Activated CD8-positive, alpha-beta T cell treated with anti-CD3 and anti-CD28 coated beads, Interleukin-2, amount 10 ng/mL, durations not matched to agents 7 days and 5 days (primary cell): ENCODE results near the gene RAPGEF4. TPM values are rescaled to one million over a fixed set of nuclear protein-coding genes. Genes with fewer than 3 reads are reported as not detected.

Source experiments
- ATAC-seq: fragments of 150-1000 bp; cut with Tn5 transposase; one replicate; pipeline ENCODE4 v1.10.0; 2021; ENCODE audit warnings: moderate library complexity
- CTCF ChIA-PET: fragments of 350-600 bp; sonication (Branson Sonifier 250); formaldehyde crosslinking; loops from one replicate; lab custom pipeline; 2021; ENCODE audit warnings: antibody characterized with exemption; lab: Charles Lee
- POLR2A ChIA-PET: fragments of 350-600 bp; sonication (Branson Sonifier 250); formaldehyde crosslinking; loops from one replicate; lab custom pipeline; 2021; ENCODE audit warnings: antibody characterized with exemption; lab: Charles Lee
- DNase-seq: peaks from one replicate; pipeline ENCODE4 v3.0.0-alpha.2; 2020
- H3K27ac Mint-ChIP-seq: one replicate; pipeline ENCODE4 v1.8.0; 2021; ENCODE audit warnings: mild to moderate bottlenecking, mixed read lengths
- H3K27me3 Mint-ChIP-seq: one replicate; pipeline ENCODE4 v1.8.0; 2021; ENCODE audit warnings: low read depth, mixed read lengths
- H3K36me3 Mint-ChIP-seq: one replicate; pipeline ENCODE4 v1.8.0; 2021; ENCODE audit warnings: low read depth, mixed read lengths
- H3K4me1 Mint-ChIP-seq: one replicate; pipeline ENCODE4 v1.8.0; 2021; ENCODE audit warnings: low read depth, mixed read lengths
- H3K4me3 Mint-ChIP-seq: one replicate; pipeline ENCODE4 v1.8.0; 2021; ENCODE audit warnings: mild to moderate bottlenecking, mixed read lengths
- H3K9me3 Mint-ChIP-seq: one replicate; pipeline ENCODE4 v1.8.0; 2022; ENCODE audit warnings: mixed read lengths; ENCODE audit not compliant: insufficient read depth
- total RNA-seq, 2 experiments: library from RNA; stranded (reverse); gene quantifications; one replicate each; pipeline ENCODE4 v1.2.3, GENCODE V29; 2021

The RAPGEF4 gene
- total RNA-seq, 2 experiments from 2014 or later: 0.63 to 0.97 TPM

DNA sequence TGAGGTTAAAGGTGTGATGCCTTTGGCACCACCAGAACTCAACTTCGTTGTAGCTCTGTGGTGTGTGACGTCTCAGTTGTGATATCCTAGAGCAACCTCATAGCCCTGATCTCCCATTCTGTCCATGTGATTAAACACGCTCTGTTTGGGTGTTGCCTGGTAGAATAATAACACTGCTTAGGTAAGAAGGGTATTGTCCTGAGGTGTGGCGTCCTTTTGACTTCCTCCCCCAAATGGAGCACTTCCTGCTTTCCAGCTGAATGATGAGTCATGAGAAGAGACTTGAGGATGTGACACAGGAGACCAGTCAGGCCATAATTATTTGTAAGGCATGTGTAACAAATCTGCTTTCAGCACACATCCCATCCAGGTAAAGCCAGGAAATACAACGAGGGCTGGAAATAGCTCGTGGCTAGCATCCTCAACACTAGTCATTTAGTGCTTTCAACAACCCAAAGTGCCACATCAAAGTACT, 100.7 kb downstream of the RAPGEF4 start:
- ATAC-seq: no peak
- Mint-ChIP-seq H3K4me3 (no peak overlapping the region), H3K4me1 (peaks cover 6% of the 10 kb centered on the region), H3K36me3 (no peaks in the 10 kb centered on the region), H3K27me3 (peaks cover 9% of the 10 kb centered on the region), H3K9me3 (no peaks in the 10 kb centered on the region), H3K27ac (no peak overlapping the region)
- no peak for DNase-seq
- ChIA-PET CTCF (interaction anchor here (1.0 kb wide), 1 partner anchor 95 kb away, joined by 4 read pairs; no protein-coding TSS in a partner anchor), POLR2A (no interaction called here)

DNA sequence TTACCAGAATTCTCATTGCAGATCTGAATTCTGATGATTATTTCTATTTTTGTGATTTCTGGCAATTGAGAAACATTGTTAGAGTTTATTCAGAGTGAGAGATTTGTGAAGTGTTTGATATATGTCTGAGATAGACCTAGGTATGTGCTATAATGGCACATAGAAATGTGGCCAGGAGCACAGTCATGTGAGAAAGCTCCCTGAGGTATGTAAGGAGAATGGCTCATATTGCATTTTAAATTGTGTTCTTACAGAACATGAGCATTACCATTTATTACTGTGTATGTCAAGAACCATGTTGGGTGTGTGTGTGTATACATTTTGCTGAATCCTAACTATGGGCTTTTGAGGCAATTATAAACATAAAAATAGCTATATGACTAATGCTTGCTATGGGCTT, 101.2 kb downstream of the RAPGEF4 start:
- H3K36me3 Mint-ChIP-seq: no peaks in the 10 kb centered on the region
- ChIA-PET POLR2A (no interaction called here), CTCF (interaction anchor here (1.0 kb wide), 1 partner anchor 95 kb away, joined by 4 read pairs; no protein-coding TSS in a partner anchor)
- ATAC-seq (no peak), DNase-seq (no peak)
- H3K9me3 Mint-ChIP-seq: no peaks in the 10 kb centered on the region
- peaks cover 9% of the 10 kb centered on the region for H3K27me3 Mint-ChIP-seq
- no peak overlapping the region for H3K27ac Mint-ChIP-seq
- H3K4me1 Mint-ChIP-seq: peaks cover 6% of the 10 kb centered on the region
- H3K4me3 Mint-ChIP-seq: no peak overlapping the region

DNA sequence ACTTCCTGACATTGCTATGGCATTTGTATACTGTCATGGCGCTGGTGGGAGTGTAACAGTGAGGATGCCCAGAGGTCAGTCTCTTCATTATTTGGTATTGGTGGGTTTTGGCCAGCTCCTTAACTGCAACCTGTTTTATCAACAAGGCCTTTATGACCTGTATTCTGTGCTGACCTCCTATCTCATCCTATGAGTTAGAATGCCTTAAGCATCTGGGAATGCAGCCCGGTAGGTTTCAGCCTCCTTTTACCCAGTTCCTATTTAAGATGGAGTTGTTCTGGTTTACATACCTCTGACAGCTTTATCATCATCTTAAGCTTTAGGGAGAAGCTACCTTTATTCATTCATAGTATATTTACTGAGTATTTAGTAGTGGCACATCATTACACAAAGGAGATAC, 103.8 kb downstream of the RAPGEF4 start:
- ATAC-seq (no peak), DNase-seq (no peak)
- no peaks in the 10 kb centered on the region for H3K36me3 Mint-ChIP-seq
- H3K27me3 Mint-ChIP-seq: peaks cover 4% of the 10 kb centered on the region
- ChIA-PET POLR2A (no interaction called here), CTCF (interaction anchor here (1.6 kb wide), 1 partner anchor 92 kb away, joined by 7 read pairs; no protein-coding TSS in a partner anchor)
- H3K27ac Mint-ChIP-seq: no peak overlapping the region
- no peak overlapping the region for H3K4me3 Mint-ChIP-seq
- peaks cover 6% of the 10 kb centered on the region for H3K4me1 Mint-ChIP-seq
- H3K9me3 Mint-ChIP-seq: no peaks in the 10 kb centered on the region

DNA sequence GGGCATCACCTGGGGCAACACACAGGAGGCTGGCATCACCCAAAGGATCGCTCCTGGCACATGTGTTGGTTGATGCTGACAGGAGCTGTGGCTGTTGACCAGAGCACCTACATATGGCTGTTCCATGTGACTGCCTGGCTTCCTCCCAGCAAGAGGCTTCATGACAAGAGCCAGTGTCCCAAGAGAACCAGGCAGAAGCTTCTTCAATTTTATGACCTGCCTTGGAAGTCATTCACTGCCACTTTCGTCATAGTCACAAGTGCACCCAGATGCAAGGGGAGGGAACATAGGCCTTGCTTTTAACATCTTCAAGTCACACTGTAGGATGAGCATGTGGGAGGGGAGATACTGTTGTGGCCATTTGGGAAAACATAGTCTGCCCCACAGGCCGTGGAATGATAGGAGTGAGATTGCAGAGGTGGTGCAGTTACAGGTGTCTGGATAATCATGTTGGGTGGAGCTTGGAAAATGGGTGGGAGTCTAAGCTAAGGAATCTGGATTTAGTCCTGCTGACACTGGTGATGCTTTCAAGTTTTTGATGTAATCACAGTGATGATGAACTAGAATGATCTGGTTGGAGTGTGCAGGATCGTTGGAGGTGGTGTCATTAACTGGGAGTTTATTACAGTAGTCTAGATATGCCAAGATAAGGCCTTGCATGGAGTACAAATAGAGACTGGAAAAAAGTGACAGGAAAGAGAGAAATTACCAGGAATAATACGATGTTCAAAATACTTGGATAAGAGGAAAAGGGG, 107.0 kb downstream of the RAPGEF4 start:
- Mint-ChIP-seq H3K4me3 (no peak overlapping the region), H3K36me3 (no peaks in the 10 kb centered on the region), H3K27me3 (no peaks in the 10 kb centered on the region), H3K9me3 (no peaks in the 10 kb centered on the region), H3K4me1 (no peaks in the 10 kb centered on the region), H3K27ac (no peak overlapping the region)
- ChIA-PET POLR2A (no interaction called here), CTCF (no interaction called here)
- DNase-seq (no peak), ATAC-seq (no peak)

DNA sequence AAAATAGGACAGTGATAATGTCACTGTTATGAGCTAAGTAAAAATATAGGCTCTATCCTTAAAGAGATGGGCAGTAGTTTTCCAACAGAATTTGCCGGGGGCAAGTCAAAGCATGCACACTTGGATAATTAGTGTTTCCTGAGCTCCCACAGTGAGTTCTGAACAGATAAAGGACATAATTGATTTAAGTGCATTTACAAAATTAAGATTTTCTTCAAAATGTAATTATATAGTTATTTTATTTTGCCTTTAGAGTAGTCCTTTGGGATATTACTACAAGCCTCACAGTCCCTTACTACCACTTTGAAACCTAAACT, 107.6 kb downstream of the RAPGEF4 start:
- CTCF ChIA-PET: no interaction called here
- POLR2A ChIA-PET: no interaction called here
- H3K27ac Mint-ChIP-seq: no peak overlapping the region
- H3K4me1 Mint-ChIP-seq: no peaks in the 10 kb centered on the region
- H3K9me3 Mint-ChIP-seq: no peaks in the 10 kb centered on the region
- H3K36me3 Mint-ChIP-seq: no peaks in the 10 kb centered on the region
- H3K4me3 Mint-ChIP-seq: no peak overlapping the region
- ATAC-seq (no peak), DNase-seq (no peak)
- no peaks in the 10 kb centered on the region for H3K27me3 Mint-ChIP-seq

DNA sequence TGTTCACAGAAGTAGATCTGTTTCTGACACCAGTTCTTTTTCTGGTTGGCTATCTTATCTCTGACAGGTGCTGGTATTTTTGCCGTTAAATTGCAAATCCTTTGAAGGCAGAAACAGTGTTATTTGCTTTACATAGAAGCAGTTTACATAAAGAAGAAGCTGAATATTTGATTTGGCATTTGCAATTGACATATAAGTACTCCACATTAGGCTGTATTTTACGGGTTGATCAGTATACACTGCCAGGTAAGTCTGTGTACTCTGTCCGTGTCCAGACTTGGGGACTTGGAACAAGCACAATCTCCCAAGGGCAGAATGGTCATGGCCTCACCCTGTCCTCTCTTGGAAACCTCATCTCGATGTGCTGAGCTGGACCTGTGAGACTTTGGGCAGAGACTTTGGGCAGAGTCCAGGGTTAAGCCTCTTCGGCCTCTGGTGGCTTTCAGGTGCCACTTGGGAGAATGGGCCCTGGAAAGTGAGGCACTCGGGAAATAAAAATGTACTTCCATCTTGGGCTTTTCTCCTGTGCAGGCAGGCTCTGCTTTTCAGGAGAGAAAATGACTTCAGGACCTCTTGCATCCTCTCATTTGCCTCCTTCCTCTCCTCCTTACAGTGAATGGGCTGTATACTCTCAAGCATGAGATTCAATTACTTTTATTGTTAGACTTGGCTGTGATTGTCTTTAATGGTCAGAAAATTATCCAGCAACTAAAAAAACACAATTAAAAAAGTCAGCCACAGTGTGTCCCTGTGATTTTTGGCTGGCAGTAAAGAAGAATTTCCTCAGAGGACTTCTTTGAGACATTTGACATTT, 108.5 kb downstream of the RAPGEF4 start:
- no peaks in the 10 kb centered on the region for H3K27me3 Mint-ChIP-seq
- POLR2A ChIA-PET: no interaction called here
- CTCF ChIA-PET: no interaction called here

DNA sequence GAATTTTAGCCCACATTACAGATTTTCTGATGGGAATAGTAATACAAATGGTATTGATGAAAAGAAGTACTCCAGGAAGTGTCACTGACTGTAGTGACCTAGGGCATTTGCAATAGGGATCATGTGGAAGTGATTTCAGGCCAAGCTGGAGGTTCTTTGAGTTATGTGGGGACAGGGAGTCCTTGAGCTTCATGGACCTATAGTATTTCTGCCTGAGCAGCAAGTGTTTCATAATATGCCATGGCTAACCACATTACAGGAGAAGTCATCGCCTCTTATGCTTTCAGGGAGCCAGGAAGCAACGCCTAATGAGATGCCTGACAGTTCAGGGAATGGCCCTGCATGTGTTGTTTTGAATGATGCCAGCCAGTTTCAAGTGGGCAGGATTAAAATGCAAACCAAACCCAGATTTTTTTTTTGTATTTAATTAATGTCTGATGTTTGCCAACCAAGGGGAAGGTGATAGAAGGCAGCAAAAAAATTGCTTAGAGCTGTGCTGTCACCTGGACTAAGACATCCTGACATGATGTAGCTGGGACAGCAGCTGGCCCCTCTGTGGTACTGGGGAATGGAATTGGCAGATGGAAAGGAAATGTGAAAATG, 109.5 kb downstream of the RAPGEF4 start:
- Mint-ChIP-seq H3K4me3 (no peak overlapping the region), H3K4me1 (no peaks in the 10 kb centered on the region), H3K36me3 (no peaks in the 10 kb centered on the region), H3K9me3 (no peaks in the 10 kb centered on the region), H3K27me3 (no peaks in the 10 kb centered on the region), H3K27ac (no peak overlapping the region)
- DNase-seq: no peak
- ChIA-PET POLR2A (no interaction called here), CTCF (no interaction called here)
- no peak for ATAC-seq

More for the DNA sequence above, 108.5 kb downstream of the RAPGEF4 start:
- H3K4me3 Mint-ChIP-seq: no peak overlapping the region
- ATAC-seq: no peak
- no peaks in the 10 kb centered on the region for H3K36me3 Mint-ChIP-seq
- no peak for DNase-seq
- no peaks in the 10 kb centered on the region for H3K4me1 Mint-ChIP-seq
- no peak overlapping the region for H3K27ac Mint-ChIP-seq
- no peaks in the 10 kb centered on the region for H3K9me3 Mint-ChIP-seq

DNA sequence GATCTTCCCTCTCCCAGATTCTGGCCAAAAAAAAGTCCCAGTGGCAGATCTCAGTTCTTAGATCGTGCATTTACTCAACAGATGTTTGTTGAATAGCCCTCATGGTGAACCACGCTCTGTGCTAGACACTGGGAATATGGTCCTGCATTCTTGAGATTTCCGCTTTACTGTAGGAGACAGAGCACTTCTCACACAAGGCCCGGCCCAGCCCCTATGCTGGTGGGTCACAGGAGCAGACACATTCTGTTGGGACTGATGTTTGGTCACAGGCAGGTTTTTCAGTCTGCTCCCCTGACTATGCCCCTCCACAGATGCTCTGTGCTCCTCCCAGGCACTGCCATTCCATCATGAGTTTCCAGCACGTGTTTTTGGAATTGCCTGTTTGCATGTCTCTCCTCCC, 110.9 kb downstream of the RAPGEF4 start:
- DNase-seq: no peak
- Mint-ChIP-seq H3K27ac (no peak overlapping the region), H3K4me3 (no peak overlapping the region), H3K27me3 (no peaks in the 10 kb centered on the region), H3K9me3 (no peaks in the 10 kb centered on the region), H3K4me1 (no peaks in the 10 kb centered on the region), H3K36me3 (no peaks in the 10 kb centered on the region)
- no peak for ATAC-seq
- CTCF ChIA-PET: no interaction called here
- POLR2A ChIA-PET: no interaction called here

DNA sequence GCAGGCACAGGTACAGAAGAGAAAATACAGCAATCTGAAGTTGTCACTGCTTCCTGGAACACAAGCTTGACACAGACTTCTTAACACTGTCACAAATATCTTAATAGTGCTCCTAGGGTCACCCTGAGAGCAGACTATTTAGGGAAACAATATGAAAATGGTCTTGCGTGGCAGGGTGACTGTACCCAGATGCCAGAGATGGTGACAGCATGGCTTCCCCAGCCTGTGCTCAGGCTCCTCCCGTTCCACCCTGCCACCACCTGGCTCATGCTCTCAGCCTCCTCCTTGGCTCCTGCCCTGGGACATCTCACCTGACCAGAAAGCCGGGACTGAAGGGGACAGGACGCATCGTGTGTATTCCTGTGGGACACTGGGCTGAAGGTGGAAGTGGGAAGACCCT, 111.5 kb downstream of the RAPGEF4 start:
- Mint-ChIP-seq H3K4me1 (no peaks in the 10 kb centered on the region), H3K27ac (no peak overlapping the region), H3K36me3 (no peaks in the 10 kb centered on the region), H3K27me3 (no peaks in the 10 kb centered on the region), H3K4me3 (no peak overlapping the region), H3K9me3 (peaks cover 5% of the 10 kb centered on the region)
- ATAC-seq (no peak), DNase-seq (no peak)
- ChIA-PET CTCF (no interaction called here), POLR2A (no interaction called here)

DNA sequence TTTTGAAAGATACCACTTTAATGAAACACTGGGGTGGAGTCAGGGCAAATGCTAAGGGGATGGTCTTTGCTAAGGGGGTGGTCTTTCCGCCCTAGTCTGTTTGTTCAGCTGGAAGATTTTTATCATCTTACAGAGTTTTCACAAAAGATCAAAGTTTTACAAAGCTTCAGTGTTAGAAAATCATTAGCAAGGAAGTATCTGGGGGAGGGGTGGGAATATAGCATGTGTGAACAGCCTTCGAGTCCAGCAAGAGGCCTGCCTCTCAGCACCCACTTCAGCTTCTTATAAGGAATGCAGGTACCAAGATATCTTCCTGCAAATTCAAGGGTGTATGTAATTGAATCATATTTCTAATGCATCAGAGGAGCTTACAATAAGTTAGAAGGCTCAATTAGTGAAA, 112.9 kb downstream of the RAPGEF4 start:
- DNase-seq: no peak
- ChIA-PET POLR2A (no interaction called here), CTCF (interaction anchor here (0.7 kb wide), 1 partner anchor 84 kb away, joined by 3 read pairs; no protein-coding TSS in a partner anchor)
- Mint-ChIP-seq H3K4me3 (no peak overlapping the region), H3K36me3 (no peaks in the 10 kb centered on the region), H3K4me1 (no peaks in the 10 kb centered on the region), H3K27ac (no peak overlapping the region), H3K9me3 (peaks cover 5% of the 10 kb centered on the region), H3K27me3 (peaks cover 2% of the 10 kb centered on the region)
- ATAC-seq: no peak

DNA sequence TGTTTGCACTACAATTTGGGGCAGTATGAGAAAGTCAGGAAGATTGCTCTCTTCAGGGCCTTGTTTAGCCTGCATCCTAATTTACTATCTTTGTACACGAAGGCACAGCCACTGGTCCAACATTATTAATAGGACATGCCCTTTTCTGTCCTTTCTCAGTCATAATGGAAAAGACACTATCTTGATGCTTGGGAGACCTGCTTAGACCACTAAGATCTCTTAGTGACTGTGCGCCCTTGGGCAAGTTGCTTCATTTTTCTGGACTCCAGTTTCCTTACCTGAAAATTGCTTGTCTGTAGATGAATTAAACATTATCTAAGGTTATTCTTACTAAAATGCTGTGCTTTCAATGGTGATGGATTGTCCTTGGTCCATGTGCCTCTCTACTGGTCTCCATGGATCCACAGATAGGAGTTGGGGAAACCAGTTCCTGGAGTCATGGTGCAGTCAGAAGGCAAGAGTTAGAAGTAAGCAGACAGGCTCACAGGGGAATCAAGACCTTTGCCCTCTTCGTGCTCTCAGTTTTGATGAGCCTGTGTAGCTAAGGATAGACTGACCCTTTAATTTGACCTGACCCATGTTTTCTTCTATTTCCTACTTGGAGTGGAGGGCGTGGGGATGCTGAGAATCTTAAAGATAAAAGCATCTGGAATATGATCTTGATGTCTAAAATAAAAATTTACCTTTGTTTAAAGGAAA, 114.0 kb downstream of the RAPGEF4 start:
- H3K27ac Mint-ChIP-seq: no peak overlapping the region
- ChIA-PET POLR2A (no interaction called here), CTCF (no interaction called here)
- H3K4me1 Mint-ChIP-seq: no peaks in the 10 kb centered on the region
- H3K36me3 Mint-ChIP-seq: no peaks in the 10 kb centered on the region
- ATAC-seq (no peak), DNase-seq (no peak)
- peaks cover 5% of the 10 kb centered on the region for H3K9me3 Mint-ChIP-seq
- peaks cover 2% of the 10 kb centered on the region for H3K27me3 Mint-ChIP-seq
- H3K4me3 Mint-ChIP-seq: no peak overlapping the region
